GM18507 (cell line): ENCODE data around the gene HAUS1.
A peak's percentile ranks its signal among the peaks of the same experiment; 100 is the strongest.
"Not testable (repeated sequence)": the region's sequence is repeated elsewhere in the genome, so short reads cannot be mapped to it uniquely, and the experiment has no call there.

Experiments
- DNase-seq: peaks from one replicate; pipeline ENCODE4 v3.0.0; 2011; ENCODE audit warnings: low read depth; ENCODE audit not compliant: insufficient read length; ENCODE audit errors: extremely low spot score
- FAIRE-seq: peaks from 2 replicates; lab custom pipeline; 2011; peaks lifted over from hg19 to GRCh38; lab: Jason Lieb, UNC

The HAUS1 gene

DNA sequence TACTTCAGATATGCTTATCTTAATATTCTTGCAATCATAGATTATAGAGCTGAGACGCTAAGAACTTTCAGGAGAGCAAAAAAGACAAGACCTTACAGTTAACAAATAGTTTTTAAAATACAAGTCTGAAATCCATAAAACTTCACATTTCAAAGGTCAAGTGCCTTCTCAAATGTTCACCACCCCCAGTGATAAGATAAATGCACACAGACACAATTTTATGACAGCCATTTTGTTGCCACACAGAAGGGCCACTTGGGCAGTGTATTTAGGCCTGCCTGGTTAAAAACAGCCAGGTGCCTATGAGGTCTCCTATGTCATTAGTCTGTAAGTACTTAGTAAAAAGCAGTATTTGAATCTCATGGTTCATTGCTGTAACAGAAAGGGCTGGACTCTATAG, 24.0 kb upstream of the HAUS1 start:
- DNase-seq: no peak
- no peak for FAIRE-seq

DNA sequence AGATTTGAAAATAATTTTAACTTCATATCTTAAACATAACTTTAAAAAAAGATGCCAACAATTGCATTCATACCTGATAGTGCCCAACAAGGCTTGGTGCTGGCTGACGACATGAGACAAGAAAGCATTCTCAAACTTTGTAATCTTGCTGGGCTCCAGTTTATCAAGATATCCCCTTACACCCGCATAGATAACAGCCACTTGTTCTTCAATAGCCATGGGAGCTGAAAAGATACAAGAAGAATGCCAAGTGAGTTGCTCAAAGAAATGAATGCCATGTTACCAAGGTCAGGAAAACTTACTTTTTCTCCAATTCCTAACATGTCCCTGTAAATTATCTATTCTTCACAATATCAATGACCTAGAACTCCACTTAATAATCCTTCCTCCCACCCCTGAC, 19.8 kb upstream of the HAUS1 start:
- no peak for DNase-seq
- FAIRE-seq: no peak

- not testable (repeated sequence) for DNase-seq, FAIRE-seq
Measured at GRCh38 chr18:46088501-46088900, 15.7 kb upstream of the HAUS1 start.

DNA sequence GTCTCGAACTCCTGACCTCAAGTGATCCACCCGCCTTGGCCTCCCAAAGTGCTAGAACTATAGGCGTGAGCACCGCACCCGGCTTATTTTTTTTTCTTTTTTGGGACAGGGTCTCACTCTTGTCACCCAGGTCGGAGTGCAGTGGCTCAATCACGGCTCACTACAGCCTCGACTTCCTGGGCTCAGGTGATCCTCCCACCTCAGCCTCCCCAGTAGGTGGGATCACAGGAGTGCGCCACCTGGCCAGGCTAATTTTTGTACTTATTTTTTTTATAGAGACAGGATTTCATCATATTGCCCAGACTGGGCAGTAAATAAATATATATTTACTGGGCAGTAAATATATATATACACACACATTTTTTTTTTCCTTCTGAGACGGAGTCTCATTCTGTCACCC, 8.7 kb upstream of the HAUS1 start:
- FAIRE-seq (no peak), DNase-seq (no peak)

GRCh38 chr18:46096651-46097300, 7.4 kb upstream of the HAUS1 start:
- peak; percentile 38 for FAIRE-seq
- DNase-seq: no peak

DNA sequence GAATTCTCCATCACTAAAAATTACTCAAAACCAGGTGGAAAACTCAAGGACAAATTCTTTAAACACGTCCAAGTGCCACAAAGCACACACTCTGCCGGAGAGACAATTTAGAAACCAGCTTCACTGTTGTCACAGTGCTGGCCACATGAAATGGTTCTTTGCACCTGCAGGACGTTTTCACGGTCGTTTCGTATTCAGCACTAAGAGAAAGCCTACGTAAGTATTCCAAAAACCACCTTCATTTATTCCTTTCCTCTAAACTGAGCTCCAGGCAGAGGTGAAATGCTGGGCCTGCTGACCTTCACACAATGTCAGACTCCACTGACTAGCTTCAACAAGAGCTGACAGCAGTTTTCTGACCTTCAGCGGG, 6.8 kb upstream of the HAUS1 start:
- FAIRE-seq: peak; percentile 9
- DNase-seq: no peak

- FAIRE-seq: peak; percentile 45
- DNase-seq: peak; percentile 68
Measured at GRCh38 chr18:46097801-46098615, 6.2 kb upstream of the HAUS1 start, which contains the start of gene ATP5F1A. TSS of gene ATP5F1A (minus strand) at chr18:46098296. CDS start at chr18:46098231, 65 bp downstream.

DNA sequence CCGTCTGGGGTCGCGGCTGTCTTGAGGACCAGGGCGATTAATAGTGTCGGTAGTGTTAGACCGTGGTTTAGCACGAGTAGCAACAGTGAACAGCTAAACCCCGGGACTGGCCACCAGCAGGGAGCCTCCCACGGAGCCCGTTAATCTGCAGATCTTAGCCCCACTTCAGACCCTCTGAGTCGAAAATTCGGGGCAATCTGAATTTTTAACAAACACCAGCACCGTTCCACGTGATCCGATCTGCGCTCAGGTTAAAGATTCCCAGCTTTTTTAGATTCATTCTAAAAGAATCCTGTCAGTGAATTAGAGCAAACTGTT, 5.6 kb upstream of the HAUS1 start:
- FAIRE-seq: no peak
- no peak for DNase-seq

GRCh38 chr18:46099463-46099862, 4.7 kb upstream of the HAUS1 start:
- FAIRE-seq (no peak), DNase-seq (no peak)

DNA sequence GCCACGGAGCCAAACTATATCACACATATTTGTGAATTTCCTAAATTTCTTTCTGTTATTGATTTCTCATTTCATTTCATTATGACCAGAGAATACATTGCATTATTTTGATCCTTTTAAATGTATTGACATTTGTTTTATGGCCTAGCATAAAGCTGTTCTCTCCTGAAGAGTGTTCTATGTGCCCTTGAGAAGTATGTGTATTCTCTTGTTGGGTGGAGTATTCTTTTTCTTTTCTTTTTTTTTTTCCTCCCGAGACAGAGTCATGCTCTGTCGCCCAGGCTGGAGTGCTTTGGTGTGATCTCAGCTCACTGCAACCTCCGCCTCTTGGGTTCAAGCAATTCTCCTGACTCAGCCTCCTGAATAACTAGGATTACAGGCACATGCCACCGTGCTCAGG, 5.2 kb downstream of the HAUS1 start:
- FAIRE-seq (no peak), DNase-seq (no peak)

GRCh38 chr18:46110406-46110805, 6.2 kb downstream of the HAUS1 start:
- no peak for FAIRE-seq
- no peak for DNase-seq

- FAIRE-seq: no peak
- no peak for DNase-seq
Measured at GRCh38 chr18:46113751-46114150, 9.6 kb downstream of the HAUS1 start.

GRCh38 chr18:46126625-46127024, 22.4 kb downstream of the HAUS1 start:
- DNase-seq, FAIRE-seq: not testable (repeated sequence)

DNA sequence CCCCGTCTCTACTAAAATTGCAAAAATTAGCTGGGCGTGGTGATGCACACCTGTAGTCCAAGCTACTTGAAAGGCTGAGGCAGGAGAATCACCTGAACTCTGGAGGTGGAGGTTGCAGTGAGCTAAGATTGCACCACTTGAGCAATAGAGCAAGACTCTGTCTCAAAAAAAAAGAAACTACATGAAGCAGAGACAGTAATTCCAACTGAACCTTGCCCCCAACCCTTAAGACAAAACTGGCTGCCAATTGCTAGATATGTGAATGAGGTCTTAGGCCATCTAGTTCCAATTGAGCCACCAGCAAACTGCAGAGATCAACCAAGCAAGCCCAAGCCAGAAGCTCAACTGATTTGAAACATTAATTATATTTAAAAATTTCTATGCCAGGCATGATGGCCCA, 25.9 kb downstream of the HAUS1 start:
- DNase-seq (no peak), FAIRE-seq (no peak)

DNA sequence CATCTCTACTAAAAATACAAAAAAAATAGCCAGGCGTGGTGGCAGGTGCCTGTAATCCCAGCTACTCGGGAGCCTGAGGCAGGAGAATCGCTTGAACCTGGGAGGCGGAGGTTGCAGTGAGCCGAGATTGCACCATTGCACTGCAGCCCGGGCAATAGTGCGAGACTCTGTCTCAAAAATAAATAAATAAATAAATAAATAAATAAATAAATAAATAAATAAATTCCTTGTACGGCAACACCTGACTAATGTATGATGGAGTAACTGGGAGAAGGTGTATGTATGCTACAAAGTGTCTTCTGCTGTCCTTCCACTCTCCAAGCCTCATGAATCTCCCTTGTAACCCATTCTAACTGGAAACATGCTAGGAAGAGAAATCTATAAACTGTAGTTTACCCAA, 26.4 kb downstream of the HAUS1 start:
- not testable (repeated sequence) for DNase-seq, FAIRE-seq

- no peak for DNase-seq
- FAIRE-seq: no peak
Measured at GRCh38 chr18:46133534-46133933, 29.3 kb downstream of the HAUS1 start.

DNA sequence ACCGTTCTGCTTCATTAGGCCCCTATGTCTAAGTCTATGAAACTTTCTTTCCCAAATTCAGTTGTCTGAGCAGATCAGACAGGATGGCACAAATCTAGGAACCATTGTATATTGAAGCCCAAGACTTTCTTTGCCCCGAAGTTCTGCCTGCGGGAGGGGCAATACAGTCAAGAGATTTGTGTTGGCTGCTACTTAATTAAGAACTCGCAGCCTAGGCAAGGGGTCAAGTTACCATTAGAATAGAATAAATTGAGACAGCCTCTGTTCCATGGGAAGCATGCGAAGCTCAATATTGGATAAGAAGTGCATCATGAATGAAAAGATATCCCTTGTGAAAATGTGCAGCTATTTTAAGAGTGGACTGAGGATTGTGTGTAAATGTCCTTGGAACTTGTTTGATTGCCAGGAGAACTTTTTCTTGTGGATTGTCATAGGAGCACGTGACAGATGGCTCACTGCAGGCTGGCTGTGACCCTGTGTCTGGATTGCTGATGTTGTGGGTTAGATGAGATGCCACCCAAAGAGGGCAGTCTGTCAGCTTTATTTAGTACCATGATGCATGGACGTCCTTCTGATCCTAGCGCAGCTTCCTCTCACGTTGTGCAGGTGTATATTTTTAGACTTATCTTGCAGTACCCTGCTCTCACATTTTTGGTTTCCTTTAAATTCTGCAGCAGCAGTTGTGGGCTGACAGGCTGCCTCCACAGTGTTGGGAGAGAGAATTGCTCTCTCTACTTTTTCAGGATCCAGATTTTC, 30.9 kb downstream of the HAUS1 start:
- FAIRE-seq (no peak), DNase-seq (no peak)

DNA sequence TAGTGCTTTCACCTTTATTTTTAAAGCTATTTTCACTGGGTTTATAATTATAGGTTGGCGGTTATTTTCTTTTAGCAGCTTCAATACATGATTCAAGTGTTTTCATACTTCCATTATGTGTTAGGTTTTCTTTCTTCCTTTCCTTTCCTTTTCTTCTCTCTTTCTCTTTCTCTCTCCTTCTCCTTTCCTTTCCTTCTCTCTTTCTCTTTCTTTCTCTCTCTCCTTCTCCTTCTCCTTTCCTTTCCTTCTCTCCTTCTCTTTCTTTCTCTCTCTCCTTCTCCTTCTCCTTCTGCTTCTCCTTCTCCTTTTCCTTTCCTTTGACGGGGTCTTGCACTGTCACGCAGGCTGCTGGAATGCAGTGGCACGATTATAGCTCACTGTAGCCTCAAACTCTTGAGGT, 36.0 kb downstream of the HAUS1 start:
- DNase-seq (no peak), FAIRE-seq (no peak)

- FAIRE-seq: no peak
- DNase-seq: no peak
Measured at GRCh38 chr18:46141199-46141598, 37.0 kb downstream of the HAUS1 start.

GRCh38 chr18:46148810-46149209, 44.6 kb downstream of the HAUS1 start:
- peak; percentile 94 for FAIRE-seq
- peak; percentile 15 for DNase-seq

- DNase-seq (no peak), FAIRE-seq (no peak)
Measured at GRCh38 chr18:46152436-46152807, 48.2 kb downstream of the HAUS1 start.
